Activated gamma-delta T cell treated with Interleukin-2 at 50 U/mL for 16 hours (primary cell): Measurements from ENCODE around the gene PAX3.
"Not testable (repeated sequence)": the region's sequence is repeated elsewhere in the genome, so short reads cannot be mapped to it uniquely, and the experiment has no call there.

ENCODE experiments used
- DNase-seq: peaks from one replicate; pipeline ENCODE4 v3.0.0-alpha.2; 2020

PAX3 gene

DNA sequence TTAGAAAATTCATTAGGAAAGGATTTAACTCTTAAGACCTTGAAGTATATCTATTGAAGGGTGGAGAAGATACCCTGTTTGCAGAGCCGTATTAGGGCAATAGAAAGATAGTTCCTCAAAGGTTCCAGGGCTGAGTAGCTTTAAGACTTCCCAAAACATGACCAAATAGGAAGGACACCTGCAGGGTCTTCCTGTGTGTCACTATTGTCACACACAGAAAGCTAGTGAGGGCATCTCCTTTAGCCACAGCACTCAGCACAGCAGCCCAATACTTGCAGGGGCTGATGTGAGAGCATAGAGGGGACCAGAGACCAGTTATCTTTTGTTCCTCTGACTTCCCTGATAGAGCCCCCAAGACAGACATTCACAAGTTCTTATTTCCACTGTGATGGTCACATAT is 93.7 kb downstream of the PAX3 start:
- no peak for DNase-seq

- no peak for DNase-seq
Measured at GRCh38 chr2:222203041-222203440, 95.8 kb downstream of the PAX3 start.

GRCh38 chr2:222196159-222196558 is 102.6 kb downstream of the PAX3 start:
- DNase-seq, result no peak

- no peak for DNase-seq
Measured at GRCh38 chr2:222194669-222195068, 104.1 kb downstream of the PAX3 start.

DNA sequence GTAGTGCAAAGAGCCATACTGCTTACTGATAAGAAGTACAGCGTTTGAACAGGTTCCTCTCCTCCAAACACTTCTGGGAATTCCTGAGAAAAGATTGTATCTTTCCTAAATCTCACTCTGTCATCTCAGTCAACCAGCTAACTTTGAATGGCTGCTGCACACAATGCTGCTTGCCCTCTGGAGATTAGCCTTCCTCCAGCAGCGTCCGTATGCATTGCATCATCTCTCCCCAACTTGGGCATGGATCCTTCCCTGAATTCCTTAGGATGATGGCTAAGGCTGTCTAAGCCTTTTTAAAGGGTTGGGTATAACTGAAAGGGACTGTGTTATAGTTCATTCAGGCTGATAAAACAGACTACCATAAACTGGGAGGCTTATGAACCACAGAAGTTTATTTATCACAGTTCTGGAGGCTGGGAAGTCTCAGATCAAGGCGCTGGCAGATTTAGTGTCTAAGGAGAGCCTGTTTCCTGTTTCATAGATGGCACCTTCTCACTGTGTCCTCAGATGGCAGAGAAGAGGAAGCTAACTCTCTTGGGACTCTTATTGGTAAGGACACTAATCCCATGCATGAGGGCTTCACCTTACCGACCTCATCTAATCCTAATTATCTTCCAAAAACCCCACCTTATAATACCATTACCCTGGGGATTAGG is 105.3 kb downstream of the PAX3 start:
- DNase-seq, result no peak

DNA sequence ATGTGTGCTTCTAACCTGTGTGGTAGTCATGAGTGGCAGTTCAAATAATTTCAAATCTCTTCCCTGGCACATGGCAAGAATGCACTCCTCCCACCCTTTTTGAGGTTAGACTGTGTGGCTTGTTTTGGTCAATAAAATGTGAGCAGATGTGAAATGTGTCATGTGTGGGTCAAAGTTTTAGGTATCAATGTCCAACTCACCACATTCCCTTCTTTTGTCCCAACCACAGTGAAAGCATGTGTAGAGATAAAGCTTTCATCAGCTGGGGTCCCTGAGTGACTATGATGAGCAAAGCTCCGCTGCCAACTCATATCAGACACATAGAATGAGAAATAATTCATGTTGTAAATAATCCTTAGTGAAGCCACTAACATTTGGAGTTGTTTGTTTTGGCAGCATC is 118.2 kb downstream of the PAX3 start:
- DNase-seq, result no peak

GRCh38 chr2:222179592-222179991 is 119.2 kb downstream of the PAX3 start:
- DNase-seq, result no peak

- no peak for DNase-seq
Measured at GRCh38 chr2:222178450-222178849, 120.3 kb downstream of the PAX3 start.

DNA sequence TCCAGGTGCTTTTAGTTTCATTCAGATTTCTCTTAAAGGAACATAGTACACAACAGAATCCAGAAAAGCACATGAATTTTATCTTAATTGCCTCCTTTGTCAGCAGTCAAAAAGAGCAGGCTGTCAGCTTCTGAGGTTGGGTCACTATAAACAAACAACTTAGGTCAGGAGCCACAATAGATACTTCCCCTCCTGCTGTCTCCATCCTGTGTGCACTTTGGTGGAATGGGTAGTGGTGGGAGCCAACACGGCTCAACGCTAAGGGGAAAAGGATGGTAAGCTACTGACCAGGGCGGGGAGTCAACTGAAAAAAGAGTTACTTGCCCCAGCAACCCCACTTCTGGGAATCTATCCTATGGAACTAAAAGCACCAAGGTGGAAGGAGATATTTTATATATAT is 121.9 kb downstream of the PAX3 start:
- no peak for DNase-seq

DNA sequence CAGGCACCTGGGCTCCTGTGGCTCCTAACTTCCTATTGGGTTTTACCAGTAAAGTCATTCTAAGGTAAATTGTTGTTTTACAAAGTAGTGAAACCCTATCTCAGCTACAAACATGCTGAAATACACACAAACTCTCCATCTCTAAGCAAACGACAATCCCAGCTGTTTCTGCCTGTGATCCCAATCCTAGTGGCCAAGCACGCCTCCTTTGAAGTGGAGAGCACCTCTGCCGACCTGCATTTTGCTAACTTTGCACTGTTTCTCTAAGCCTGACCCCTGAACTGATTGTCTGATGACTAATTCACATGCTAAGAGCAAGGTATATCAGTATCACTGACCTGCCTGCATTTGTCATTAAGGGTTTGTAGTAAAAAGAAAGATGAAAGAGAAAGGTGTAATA is 124.3 kb downstream of the PAX3 start:
- DNase-seq, result no peak

GRCh38 chr2:222169346-222169745 is 129.5 kb downstream of the PAX3 start:
- DNase-seq, result no peak

DNA sequence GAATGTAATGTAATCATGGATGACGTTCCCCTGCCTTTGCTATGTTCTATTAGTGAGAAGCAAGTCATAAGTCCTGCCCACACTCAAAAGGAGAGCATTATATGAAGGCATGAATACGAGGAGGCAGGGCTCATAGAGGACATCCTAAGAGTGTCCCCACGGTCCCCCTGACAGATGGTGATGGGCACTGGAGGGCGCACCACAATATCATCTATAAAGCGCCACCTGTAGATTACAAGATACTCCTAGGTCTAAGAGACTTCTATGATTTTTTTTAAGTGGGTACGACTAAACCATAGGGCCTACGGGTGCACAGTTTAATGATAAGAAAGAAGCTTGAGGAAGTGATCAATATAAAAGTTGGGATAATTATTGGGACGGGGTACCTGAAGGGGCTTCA is 131.0 kb downstream of the PAX3 start:
- no peak for DNase-seq

DNA sequence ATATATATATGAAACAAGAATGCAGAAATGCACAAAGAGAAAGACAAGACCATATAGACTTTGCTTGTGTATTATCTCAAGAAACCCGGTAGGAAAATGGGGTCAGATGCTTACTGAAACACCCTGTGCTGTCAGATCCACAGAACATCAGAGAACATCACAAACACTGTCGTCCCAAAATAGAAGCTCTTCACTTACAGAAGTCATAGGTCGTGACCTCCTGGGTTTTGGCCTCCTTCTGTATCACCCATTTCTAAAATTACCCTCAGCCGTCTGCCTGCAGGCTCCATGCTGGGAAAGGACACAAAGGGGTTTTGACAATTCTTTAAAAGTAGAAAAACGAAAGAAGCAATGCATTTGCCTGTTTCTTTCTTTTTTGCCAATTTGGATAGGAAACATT is 137.9 kb downstream of the PAX3 start:
- DNase-seq, result no peak

GRCh38 chr2:222160125-222160524 is 138.7 kb downstream of the PAX3 start:
- DNase-seq, result no peak

GRCh38 chr2:222159221-222159620 is 139.6 kb downstream of the PAX3 start:
- DNase-seq, result no peak

DNA sequence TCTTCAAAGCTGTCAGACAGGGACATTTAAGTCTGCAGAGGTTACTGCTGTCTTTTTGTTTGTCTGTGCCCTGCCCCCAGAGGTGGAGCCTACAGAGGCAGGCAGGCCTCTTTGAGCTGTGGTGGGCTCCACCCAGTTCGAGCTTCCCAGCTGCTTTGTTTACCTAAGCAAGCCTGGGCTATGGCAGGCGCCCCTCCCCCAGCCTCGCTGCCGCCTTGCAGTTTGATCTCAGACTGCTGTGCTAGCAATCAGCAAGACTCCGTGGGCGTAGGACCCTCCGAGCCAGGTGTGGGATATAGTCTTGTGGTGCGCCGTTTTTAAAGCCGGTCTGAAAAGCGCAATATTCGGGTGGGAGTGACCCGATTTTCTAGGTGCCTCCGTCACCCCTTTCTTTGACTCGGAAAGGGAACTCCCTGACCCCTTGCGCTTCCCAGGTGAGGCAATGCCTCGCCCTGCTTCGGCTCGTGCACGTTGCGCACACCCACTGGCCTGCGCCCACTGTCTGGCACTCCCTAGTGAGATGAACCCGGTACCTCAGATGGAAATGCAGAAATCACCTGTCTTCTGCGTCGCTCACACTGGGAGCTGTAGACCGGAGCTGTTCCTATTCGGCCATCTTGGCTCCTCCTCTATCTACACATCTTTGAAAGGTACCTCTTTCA is 143.7 kb downstream of the PAX3 start:
- DNase-seq, result not testable (repeated sequence)
